Measurements from ENCODE around the gene SF3B6.

DNA sequence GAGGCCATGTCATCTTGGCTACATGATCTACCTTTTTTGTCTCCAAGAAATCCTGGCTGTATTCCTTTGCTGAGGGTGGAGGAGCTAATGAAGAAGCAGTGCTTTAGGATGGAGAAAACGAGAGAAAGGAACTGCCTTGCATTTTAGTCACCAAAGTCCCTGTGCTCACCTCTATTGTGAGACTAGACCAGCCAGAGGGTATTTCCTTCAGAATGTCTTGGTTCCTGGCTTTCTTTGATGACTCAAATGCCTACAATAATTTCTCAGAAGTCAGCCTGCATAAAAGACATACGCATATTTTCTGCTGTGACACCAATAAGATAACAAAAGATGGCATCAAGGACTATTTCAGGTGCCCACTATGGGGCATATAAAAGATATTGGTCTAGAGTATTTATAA is 10.8 kb downstream of the SF3B6 start:
- TF ChIP-seq, protein P1, sequence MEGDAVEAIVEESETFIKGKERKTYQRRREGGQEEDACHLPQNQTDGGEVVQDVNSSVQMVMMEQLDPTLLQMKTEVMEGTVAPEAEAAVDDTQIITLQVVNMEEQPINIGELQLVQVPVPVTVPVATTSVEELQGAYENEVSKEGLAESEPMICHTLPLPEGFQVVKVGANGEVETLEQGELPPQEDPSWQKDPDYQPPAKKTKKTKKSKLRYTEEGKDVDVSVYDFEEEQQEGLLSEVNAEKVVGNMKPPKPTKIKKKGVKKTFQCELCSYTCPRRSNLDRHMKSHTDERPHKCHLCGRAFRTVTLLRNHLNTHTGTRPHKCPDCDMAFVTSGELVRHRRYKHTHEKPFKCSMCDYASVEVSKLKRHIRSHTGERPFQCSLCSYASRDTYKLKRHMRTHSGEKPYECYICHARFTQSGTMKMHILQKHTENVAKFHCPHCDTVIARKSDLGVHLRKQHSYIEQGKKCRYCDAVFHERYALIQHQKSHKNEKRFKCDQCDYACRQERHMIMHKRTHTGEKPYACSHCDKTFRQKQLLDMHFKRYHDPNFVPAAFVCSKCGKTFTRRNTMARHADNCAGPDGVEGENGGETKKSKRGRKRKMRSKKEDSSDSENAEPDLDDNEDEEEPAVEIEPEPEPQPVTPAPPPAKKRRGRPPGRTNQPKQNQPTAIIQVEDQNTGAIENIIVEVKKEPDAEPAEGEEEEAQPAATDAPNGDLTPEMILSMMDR (IDR thresholded peaks at IDR 0.05), result no peak
- TF ChIP-seq POLR2A (IDR thresholded peaks at IDR 0.05), result no peak
